H1 (cell line): ENCODE measurements around the gene SAFB. TPM values are rescaled to one million over a fixed set of nuclear protein-coding genes. Genes with fewer than 3 reads are reported as not detected.

Experiments used
- CEBPB ChIP-seq: IDR thresholded peaks from 2 replicates; pipeline ENCODE4 v1.6.1; 2012; ENCODE audit warnings: low read depth, low read length
- CREB1 ChIP-seq: IDR thresholded peaks from 2 replicates; pipeline ENCODE4 v1.6.1; 2012; ENCODE audit warnings: inconsistent platforms
- EP300 ChIP-seq, 2 experiments: IDR thresholded peaks; 1 replicate in 1 of 2; 2 replicates in 1 of 2; pipeline ENCODE4 v1.6.1; 2011 to 2012; ENCODE audit warnings: low read depth in 2 of 2, low read length in 2 of 2, mild to moderate bottlenecking in 2 of 2, borderline replicate concordance in 1 of 2, inconsistent platforms in 1 of 2, moderate library complexity in 1 of 2
- PHF8 ChIP-seq: fragments of 200-600 bp; sonication (generic); conservative IDR thresholded peaks from 2 replicates; pipeline ENCODE4 v1.7.1; 2012; ENCODE audit warnings: low read depth, mild to moderate bottlenecking, inconsistent platforms, low read length, moderate library complexity
- POU5F1 ChIP-seq: IDR thresholded peaks from 2 replicates; pipeline ENCODE4 v1.6.1; 2011; ENCODE audit warnings: low read depth, mild to moderate bottlenecking, low read length, moderate library complexity
- RBBP5 ChIP-seq: IDR thresholded peaks from 2 replicates; pipeline ENCODE4 v1.7.1; 2012; ENCODE audit warnings: low read depth, mild to moderate bottlenecking, inconsistent platforms, low read length, moderate library complexity, borderline replicate concordance
- SP2 ChIP-seq: IDR thresholded peaks from 2 replicates; pipeline ENCODE4 v1.6.1; 2012; ENCODE audit warnings: mild to moderate bottlenecking, low read length, inconsistent platforms
- SP4 ChIP-seq: IDR thresholded peaks from 2 replicates; pipeline ENCODE4 v1.6.1; 2012; ENCODE audit warnings: low read length, inconsistent platforms
- polyA plus RNA-seq, 7 experiments: library from polyadenylated mRNA; depleted of rRNA in 3 of 7; stranded (reverse) in 5 of 7; unstranded in 2 of 7; fragments of >200 nt in 5 of 7; fragments of 200-250 nt in 2 of 7; gene quantifications; 1 replicate in 5 of 7; 2 replicates in 1 of 7; 4 replicates in 1 of 7; pipeline versions ENCODE4 v1.2.1 to v1.2.3, GENCODE V29; 2011 to 2013; ENCODE audit warnings: missing spikeins in 2 of 7, mixed read lengths in 2 of 7
- total RNA-seq: library from RNA; stranded (reverse); fragmentation: NEBNext Ultra II Directional; extraction: Animal tissue kit (Norgen Biotek cat#: 25700); gene quantifications from 2 replicates; pipeline ENCODE4 v1.2.1, GENCODE V29; 2021
- TF ChIP-seq, protein P1 (sequence below): fragments of 300-600 bp; sonication (generic); IDR thresholded peaks from 2 replicates; pipeline ENCODE4 v1.7.1; 2012; ENCODE audit warnings: low read length, moderate library complexity, mild to moderate bottlenecking, inconsistent platforms; ENCODE audit not compliant: insufficient replicate concordance
- TF ChIP-seq, protein P2 (sequence below): IDR thresholded peaks from 2 replicates; pipeline ENCODE4 v1.6.1; 2011; ENCODE audit warnings: low read length, improper control_type of control experiment

The SAFB gene
- total and polyA plus RNA-seq, 2 of the 8 experiments (the other 6 are each of a cell fraction or from before 2014, with no cell fraction given), result 27.0 to 110 TPM

- TF ChIP-seq, protein P1, sequence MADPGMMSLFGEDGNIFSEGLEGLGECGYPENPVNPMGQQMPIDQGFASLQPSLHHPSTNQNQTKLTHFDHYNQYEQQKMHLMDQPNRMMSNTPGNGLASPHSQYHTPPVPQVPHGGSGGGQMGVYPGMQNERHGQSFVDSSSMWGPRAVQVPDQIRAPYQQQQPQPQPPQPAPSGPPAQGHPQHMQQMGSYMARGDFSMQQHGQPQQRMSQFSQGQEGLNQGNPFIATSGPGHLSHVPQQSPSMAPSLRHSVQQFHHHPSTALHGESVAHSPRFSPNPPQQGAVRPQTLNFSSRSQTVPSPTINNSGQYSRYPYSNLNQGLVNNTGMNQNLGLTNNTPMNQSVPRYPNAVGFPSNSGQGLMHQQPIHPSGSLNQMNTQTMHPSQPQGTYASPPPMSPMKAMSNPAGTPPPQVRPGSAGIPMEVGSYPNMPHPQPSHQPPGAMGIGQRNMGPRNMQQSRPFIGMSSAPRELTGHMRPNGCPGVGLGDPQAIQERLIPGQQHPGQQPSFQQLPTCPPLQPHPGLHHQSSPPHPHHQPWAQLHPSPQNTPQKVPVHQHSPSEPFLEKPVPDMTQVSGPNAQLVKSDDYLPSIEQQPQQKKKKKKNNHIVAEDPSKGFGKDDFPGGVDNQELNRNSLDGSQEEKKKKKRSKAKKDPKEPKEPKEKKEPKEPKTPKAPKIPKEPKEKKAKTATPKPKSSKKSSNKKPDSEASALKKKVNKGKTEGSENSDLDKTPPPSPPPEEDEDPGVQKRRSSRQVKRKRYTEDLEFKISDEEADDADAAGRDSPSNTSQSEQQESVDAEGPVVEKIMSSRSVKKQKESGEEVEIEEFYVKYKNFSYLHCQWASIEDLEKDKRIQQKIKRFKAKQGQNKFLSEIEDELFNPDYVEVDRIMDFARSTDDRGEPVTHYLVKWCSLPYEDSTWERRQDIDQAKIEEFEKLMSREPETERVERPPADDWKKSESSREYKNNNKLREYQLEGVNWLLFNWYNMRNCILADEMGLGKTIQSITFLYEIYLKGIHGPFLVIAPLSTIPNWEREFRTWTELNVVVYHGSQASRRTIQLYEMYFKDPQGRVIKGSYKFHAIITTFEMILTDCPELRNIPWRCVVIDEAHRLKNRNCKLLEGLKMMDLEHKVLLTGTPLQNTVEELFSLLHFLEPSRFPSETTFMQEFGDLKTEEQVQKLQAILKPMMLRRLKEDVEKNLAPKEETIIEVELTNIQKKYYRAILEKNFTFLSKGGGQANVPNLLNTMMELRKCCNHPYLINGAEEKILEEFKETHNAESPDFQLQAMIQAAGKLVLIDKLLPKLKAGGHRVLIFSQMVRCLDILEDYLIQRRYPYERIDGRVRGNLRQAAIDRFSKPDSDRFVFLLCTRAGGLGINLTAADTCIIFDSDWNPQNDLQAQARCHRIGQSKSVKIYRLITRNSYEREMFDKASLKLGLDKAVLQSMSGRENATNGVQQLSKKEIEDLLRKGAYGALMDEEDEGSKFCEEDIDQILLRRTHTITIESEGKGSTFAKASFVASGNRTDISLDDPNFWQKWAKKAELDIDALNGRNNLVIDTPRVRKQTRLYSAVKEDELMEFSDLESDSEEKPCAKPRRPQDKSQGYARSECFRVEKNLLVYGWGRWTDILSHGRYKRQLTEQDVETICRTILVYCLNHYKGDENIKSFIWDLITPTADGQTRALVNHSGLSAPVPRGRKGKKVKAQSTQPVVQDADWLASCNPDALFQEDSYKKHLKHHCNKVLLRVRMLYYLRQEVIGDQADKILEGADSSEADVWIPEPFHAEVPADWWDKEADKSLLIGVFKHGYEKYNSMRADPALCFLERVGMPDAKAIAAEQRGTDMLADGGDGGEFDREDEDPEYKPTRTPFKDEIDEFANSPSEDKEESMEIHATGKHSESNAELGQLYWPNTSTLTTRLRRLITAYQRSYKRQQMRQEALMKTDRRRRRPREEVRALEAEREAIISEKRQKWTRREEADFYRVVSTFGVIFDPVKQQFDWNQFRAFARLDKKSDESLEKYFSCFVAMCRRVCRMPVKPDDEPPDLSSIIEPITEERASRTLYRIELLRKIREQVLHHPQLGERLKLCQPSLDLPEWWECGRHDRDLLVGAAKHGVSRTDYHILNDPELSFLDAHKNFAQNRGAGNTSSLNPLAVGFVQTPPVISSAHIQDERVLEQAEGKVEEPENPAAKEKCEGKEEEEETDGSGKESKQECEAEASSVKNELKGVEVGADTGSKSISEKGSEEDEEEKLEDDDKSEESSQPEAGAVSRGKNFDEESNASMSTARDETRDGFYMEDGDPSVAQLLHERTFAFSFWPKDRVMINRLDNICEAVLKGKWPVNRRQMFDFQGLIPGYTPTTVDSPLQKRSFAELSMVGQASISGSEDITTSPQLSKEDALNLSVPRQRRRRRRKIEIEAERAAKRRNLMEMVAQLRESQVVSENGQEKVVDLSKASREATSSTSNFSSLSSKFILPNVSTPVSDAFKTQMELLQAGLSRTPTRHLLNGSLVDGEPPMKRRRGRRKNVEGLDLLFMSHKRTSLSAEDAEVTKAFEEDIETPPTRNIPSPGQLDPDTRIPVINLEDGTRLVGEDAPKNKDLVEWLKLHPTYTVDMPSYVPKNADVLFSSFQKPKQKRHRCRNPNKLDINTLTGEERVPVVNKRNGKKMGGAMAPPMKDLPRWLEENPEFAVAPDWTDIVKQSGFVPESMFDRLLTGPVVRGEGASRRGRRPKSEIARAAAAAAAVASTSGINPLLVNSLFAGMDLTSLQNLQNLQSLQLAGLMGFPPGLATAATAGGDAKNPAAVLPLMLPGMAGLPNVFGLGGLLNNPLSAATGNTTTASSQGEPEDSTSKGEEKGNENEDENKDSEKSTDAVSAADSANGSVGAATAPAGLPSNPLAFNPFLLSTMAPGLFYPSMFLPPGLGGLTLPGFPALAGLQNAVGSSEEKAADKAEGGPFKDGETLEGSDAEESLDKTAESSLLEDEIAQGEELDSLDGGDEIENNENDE, result no peak
- TF ChIP-seq RBBP5 (no peak), EP300 (IDR thresholded peaks at IDR 0.05; ENCODE audit: borderline replicate concordance in 1 of 2, low read depth in 2 of 2, low read length in 2 of 2) (no peak), PHF8 (no peak), CREB1 (no peak), SP4 (no peak), SP2 (no peak), POU5F1 (no peak), CEBPB (no peak)
- TF ChIP-seq, protein P2, sequence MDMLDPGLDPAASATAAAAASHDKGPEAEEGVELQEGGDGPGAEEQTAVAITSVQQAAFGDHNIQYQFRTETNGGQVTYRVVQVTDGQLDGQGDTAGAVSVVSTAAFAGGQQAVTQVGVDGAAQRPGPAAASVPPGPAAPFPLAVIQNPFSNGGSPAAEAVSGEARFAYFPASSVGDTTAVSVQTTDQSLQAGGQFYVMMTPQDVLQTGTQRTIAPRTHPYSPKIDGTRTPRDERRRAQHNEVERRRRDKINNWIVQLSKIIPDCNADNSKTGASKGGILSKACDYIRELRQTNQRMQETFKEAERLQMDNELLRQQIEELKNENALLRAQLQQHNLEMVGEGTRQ, result no peak
These were observed 1.3 kb downstream of the SAFB start (continued) for GRCh38 chr19:5624018-5624663.
